K562 (cell line): ENCODE measurements around the gene MTA1. TPM values are rescaled to one million over a fixed set of nuclear protein-coding genes. Genes with fewer than 3 reads are reported as not detected.

Experiments used
- ATAC-seq: fragments of 200-7000 bp; cut with Tn5 transposase; 3 replicates; pipeline ENCODE4 v1.9.1; 2020; ENCODE audit warnings: moderate library complexity
- BruUV-seq: library from RNA; stranded (reverse); fragments of 400-500 nt; replicated peaks from 2 replicates; lab custom pipeline; 2021; lab: Mats Ljungman, UMichigan
- CTCF ChIA-PET: fragments of 300-600 bp; formaldehyde crosslinking; extraction: SDS; loops from one replicate; lab custom pipeline; 2021; ENCODE audit warnings: low intra/inter-chr PET ratio; lab: Yijun Ruan, JAX
- POLR2A ChIA-PET: fragments of 300-600, 350-650 bp; sonication (Branson Sonifier 250); formaldehyde crosslinking; extraction: SDS; loops from one replicate; lab custom pipeline; 2021; ENCODE audit warnings: antibody characterized with exemption, inconsistent platforms; lab: Yijun Ruan, JAX
- DNase-seq, 4 experiments: peaks; one replicate each; pipeline versions ENCODE4 v3.0.0 to v3.0.0-alpha.2; 2011 to 2018; ENCODE audit warnings: low spot score in 3 of 4, mixed read lengths in 3 of 4; ENCODE audit errors: extremely low read depth in 1 of 4
- FAIRE-seq: peaks from 2 replicates; lab custom pipeline; 2011; peaks lifted over from hg19 to GRCh38; lab: Jason Lieb, UNC
- H2AFZ ChIP-seq: 2 replicates; pipeline ENCODE4 v1.6.0; 2011; ENCODE audit warnings: low read depth, low read length, control low read depth, inconsistent platforms
- H3K27ac ChIP-seq: fragments of 200-600 bp; 3 replicates; pipeline ENCODE4 v1.8.0; 2011; ENCODE audit warnings: low read depth, mild to moderate bottlenecking, control low read depth, inconsistent platforms, low read length, moderate library complexity, mixed read lengths; ENCODE audit errors: extremely low read depth
- H3K27me3 ChIP-seq, 2 experiments: fragments of 300-600 bp in 1 of 2; 2 replicates in 1 of 2; 3 replicates in 1 of 2; pipeline versions ENCODE4 v1.6.0 to v1.8.0; 2011; ENCODE audit warnings: inconsistent platforms in 2 of 2, low read length in 2 of 2, mild to moderate bottlenecking in 1 of 2, mixed read lengths in 1 of 2, moderate library complexity in 1 of 2; ENCODE audit not compliant: control insufficient read depth in 2 of 2, insufficient read depth in 2 of 2
- H3K36me3 ChIP-seq: fragments of 300-600 bp; 3 replicates; pipeline ENCODE4 v1.8.0; 2011; ENCODE audit warnings: mild to moderate bottlenecking, low read length, inconsistent platforms; ENCODE audit not compliant: control insufficient read depth, insufficient read depth
- H3K4me1 ChIP-seq, 2 experiments: fragments of 200-600 bp in 1 of 2; replicated peaks in 1 of 2; 2 replicates in 1 of 2; 3 replicates in 1 of 2; pipeline versions ENCODE4 v1.5.1 to v1.8.0; 2011; ENCODE audit warnings: inconsistent platforms in 2 of 2, low read length in 2 of 2, mild to moderate bottlenecking in 1 of 2, mixed read lengths in 1 of 2, moderate library complexity in 1 of 2; ENCODE audit not compliant: control insufficient read depth in 2 of 2, insufficient read depth in 2 of 2
- H3K4me2 ChIP-seq: 2 replicates; pipeline ENCODE4 v1.6.1; 2011; ENCODE audit warnings: low read length, control low read depth, inconsistent platforms, mixed read lengths; ENCODE audit not compliant: insufficient read depth
- H3K4me3 ChIP-seq: fragments of 200-600 bp; sonication (generic), shearing (Covaris generic); 2 replicates; pipeline ENCODE4 v1.5.1; 2016; ENCODE audit warnings: control low read depth, inconsistent platforms
- H3K79me2 ChIP-seq: fragments of 200-600 bp; 3 replicates; pipeline ENCODE4 v1.8.0; 2011; ENCODE audit warnings: low read length, inconsistent platforms; ENCODE audit not compliant: control insufficient read depth, insufficient read depth
- H3K9ac ChIP-seq, 2 experiments: 2 replicates each; pipeline versions ENCODE4 v1.6.0 to v1.6.1; 2011; ENCODE audit warnings: low read depth in 2 of 2, low read length in 2 of 2, control low read depth in 1 of 2, inconsistent platforms in 1 of 2, mild to moderate bottlenecking in 1 of 2, mixed read lengths in 1 of 2; ENCODE audit not compliant: insufficient read depth in 1 of 2
- H3K9me1 ChIP-seq: one replicate; pipeline ENCODE4 v1.6.0; 2011; ENCODE audit warnings: inconsistent platforms, mild to moderate bottlenecking, low read length, moderate library complexity; ENCODE audit not compliant: control insufficient read depth, insufficient read depth
- H3K9me3 ChIP-seq: replicated peaks from 2 replicates; pipeline ENCODE4 v1.5.1; 2011; ENCODE audit warnings: low read depth, low read length, inconsistent platforms; ENCODE audit not compliant: control insufficient read depth, insufficient read depth
- H4K20me1 ChIP-seq: replicated peaks from 2 replicates; pipeline ENCODE4 v1.6.1; 2011; ENCODE audit warnings: low read length, inconsistent platforms, mixed read lengths; ENCODE audit not compliant: control insufficient read depth, insufficient read depth
- CCNT2 ChIP-seq: IDR thresholded peaks from 2 replicates; pipeline ENCODE4 v1.6.1; 2011; ENCODE audit warnings: borderline replicate concordance, low read depth, mild to moderate bottlenecking, moderate library complexity, mixed read lengths, low read length; ENCODE audit not compliant: insufficient read length; ENCODE audit errors: extremely low read depth
- DNMT1 ChIP-seq: fragments of 450-650 bp; IDR thresholded peaks from 2 replicates; pipeline ENCODE4 v1.6.1; 2016; ENCODE audit warnings: antibody characterized with exemption, mild to moderate bottlenecking
- ELF4 ChIP-seq: fragments of 450-650 bp; formaldehyde crosslinking; IDR thresholded peaks from 2 replicates; pipeline ENCODE4 v1.4.0; 2022; ENCODE audit warnings: missing genetic modification characterization
- KAT8 ChIP-seq: fragments of 450-650 bp; IDR thresholded peaks from 2 replicates; pipeline ENCODE4 v1.6.1; 2016; ENCODE audit warnings: low read depth, mild to moderate bottlenecking
- KDM5B ChIP-seq: fragments of 200-600 bp; sonication (generic); IDR thresholded peaks from 2 replicates; pipeline ENCODE4 v1.6.1; 2012; ENCODE audit warnings: low read depth, mild to moderate bottlenecking, moderate library complexity, low read length, control low read depth, inconsistent platforms; ENCODE audit not compliant: insufficient replicate concordance
- RB1 ChIP-seq: fragments of 450-650 bp; IDR thresholded peaks from 2 replicates; pipeline ENCODE4 v1.6.1; 2017; ENCODE audit warnings: low read depth, mild to moderate bottlenecking
- SIN3A ChIP-seq, 2 experiments: fragments of 150-350 bp in 1 of 2; IDR thresholded peaks; 2 replicates each; pipeline ENCODE4 v1.6.1; 2011 to 2016; ENCODE audit warnings: borderline replicate concordance in 2 of 2, low read depth in 2 of 2, low read length in 2 of 2, mild to moderate bottlenecking in 2 of 2, moderate library complexity in 2 of 2; ENCODE audit not compliant: control insufficient read depth in 1 of 2
- SUPT5H ChIP-seq: fragments of 450-650 bp; IDR thresholded peaks from 2 replicates; pipeline ENCODE4 v1.6.1; 2016
- TAL1 ChIP-seq: fragments of 450-650 bp; IDR thresholded peaks from 2 replicates; pipeline ENCODE4 v1.6.1; 2016; ENCODE audit warnings: mild to moderate bottlenecking
- ZBTB11 ChIP-seq, 3 experiments: fragments of 200-800 bp in 1 of 3; fragments of 250-450 bp in 1 of 3; fragments of 450-650 bp in 1 of 3; sonication (Bioruptor Pico) in 1 of 3; sonication (Bioruptor generic) in 1 of 3; formaldehyde crosslinking in 1 of 3; IDR thresholded peaks; 2 replicates each; pipeline versions ENCODE4 v1.6.1 to v1.8.0; 2016 to 2022; ENCODE audit warnings: mild to moderate bottlenecking in 2 of 3, missing genetic modification characterization in 2 of 3, missing compliant biosample characterization in 1 of 3, moderate library complexity in 1 of 3
- ZNF766 ChIP-seq: fragments of 200-800 bp; sonication (Bioruptor generic); conservative IDR thresholded peaks from 2 replicates; pipeline ENCODE4 v1.6.1; 2016; ENCODE audit warnings: missing genetic modification characterization, missing compliant biosample characterization
- WGBS: fragments of 100-300 bp; shearing (Covaris generic); methylation state at CpG from one replicate; pipeline ENCODE4 v1.1.6; 2016; ENCODE audit warnings: low coverage, mixed read lengths; ENCODE audit not compliant: insufficient coverage; ENCODE audit errors: missing lambda C conversion rate; 5-methylcytosine and 5-hydroxymethylcytosine counted together
- in situ Hi-C: fragments of 300-500 bp; cut with MboI; formaldehyde crosslinking; loops from 4 replicates; pipeline ENCODE4 v1.15.0; 2018; ENCODE audit warnings: inconsistent platforms, mixed read lengths
- intact Hi-C: fragments of 100-400 bp; cut with micrococcal nuclease; formaldehyde crosslinking; loops from 2 replicates; pipeline ENCODE4 v1.14.2; 2022
- polyA plus RNA-seq, 8 experiments: library from polyadenylated mRNA; depleted of rRNA in 4 of 8; stranded (reverse) in 5 of 8; unstranded in 3 of 8; fragments of >200 nt; fragmentation: Nextera tagmentation in 2 of 8; fragmentation: Illumina TruSeq in 1 of 8; extraction: Ambion mirVana in 2 of 8; extraction: Trizol in 1 of 8; gene quantifications; 2 replicates each; pipeline versions ENCODE4 v1.2.1 to v1.2.3, GENCODE V29; 2011 to 2014; ENCODE audit warnings: inconsistent platforms in 1 of 8, missing spikeins in 1 of 8
- total RNA-seq, 7 experiments: library from RNA; depleted of rRNA in 6 of 7; stranded (reverse); fragments of >200 nt in 6 of 7; fragmentation: Illumina TruSeq in 2 of 7; extraction: Trizol in 2 of 7; gene quantifications; 2 replicates each; pipeline versions ENCODE4 v1.2.1 to v1.2.3, GENCODE V29; 2011 to 2021; ENCODE audit warnings: low replicate concordance in 1 of 7

The MTA1 gene
- total and polyA plus RNA-seq, 9 of the 15 experiments (the other 6 are each of a cell fraction or from before 2014, with no cell fraction given): 0.13 to 118 (median 32.3) TPM

- TF ChIP-seq DNMT1 (no peak), ZBTB11 (CRISPR knock-in tag; IDR thresholded peaks at IDR 0.05) (peak; percentile 92 to 99 (median 97))
- TF ChIP-seq, all 486 proteins: peak for 115
Measured at GRCh38 chr14:105490572-105491365, 71.1 kb downstream of the MTA1 start, which contains the start of gene TEDC1 (continued).

- CTCF ChIA-PET: interaction anchor here (0.7 to 1.4 kb wide), 2 partner anchors 9 to 121 kb away, joined by 3 to 5 read pairs; no protein-coding TSS in a partner anchor
- FAIRE-seq: peak; percentile 89
- intact Hi-C loops (loop anchor here (2.0 kb wide), 2 partner anchors 121 to 191 kb away; partner anchors contain the start of gene BRF1), in situ Hi-C loops (no loop called here)
- DNase-seq: peak; percentile 86 to 95 (median 88)
- Histone ChIP-seq H3K27me3 (no peaks in the 10 kb centered on the region), H3K27ac (peak overlapping the region; percentile 87), H3K4me1 (peaks cover 0 to 84% of the 10 kb centered on the region in 2 experiments; a peak in 4 of 5 replicates), H2AFZ (peak overlapping the region; percentile 90), H3K9me3 (no peaks in the 10 kb centered on the region), H3K36me3 (peaks cover 2% of the 10 kb centered on the region; the same call in 1 of the 3 replicates), H3K9ac (peak overlapping the region; percentile 71 to 91; a peak in 3 of 4 replicates), H3K4me2 (peak overlapping the region; percentile 71; the same call in 1 of the 2 replicates), H4K20me1 (peaks cover 6% of the 10 kb centered on the region), H3K4me3 (peak overlapping the region; percentile 83), H3K9me1 (no peaks in the 10 kb centered on the region), H3K79me2 (peaks cover 5% of the 10 kb centered on the region; the same call in 2 of the 3 replicates)
- ATAC-seq: peak; percentile 62
- WGBS: under 1% methylated on average over 26 of the region's 53 CpGs
- POLR2A ChIA-PET: interaction anchor here (0.6 to 2.1 kb wide), 3 partner anchors 9 to 929 kb away, joined by 3 to 15 read pairs (median 4); no protein-coding TSS in a partner anchor
- BruUV-seq: no TSS peak
- peak; percentile 39 for TF ChIP-seq CCNT2
- no peak for TF ChIP-seq ELF4 (CRISPR knock-in tag)
- no peak for TF ChIP-seq TAL1
- peak in 1 of 2 experiments; percentile 67; a peak in 3 of 4 replicates for TF ChIP-seq SIN3A (IDR thresholded peaks at IDR 0.05; ENCODE audit: borderline replicate concordance in 2 of 2, control insufficient read depth in 1 of 2, low read depth in 2 of 2, low read length in 2 of 2)
- TF ChIP-seq SUPT5H: peak; percentile 43; the same call in 1 of the 2 replicates
- TF ChIP-seq KAT8: no peak
- peak; percentile 13 for TF ChIP-seq KDM5B
- TF ChIP-seq RB1: peak; percentile 66
- TF ChIP-seq ZNF766 (CRISPR knock-in tag): peak; percentile 11; the same call in 1 of the 2 replicates
Measured at GRCh38 chr14:105491366-105491973, 71.8 kb downstream of the MTA1 start.
